Activated CD4-positive, CD25-positive, alpha-beta regulatory T cell treated with anti-CD3 and anti-CD28 coated beads, Interleukin-2, amount 50 U/mL, for 24 hours (primary cell): ENCODE measurements around the gene CARM1.

Experiments
- ATAC-seq, 2 donors: fragments of 150-1000 bp; cut with Tn5 transposase; one replicate each; pipeline ENCODE4 v1.10.0; 2021; ENCODE audit warnings: mild to moderate bottlenecking in 1 of 2, moderate library complexity in 1 of 2

The CARM1 gene

DNA sequence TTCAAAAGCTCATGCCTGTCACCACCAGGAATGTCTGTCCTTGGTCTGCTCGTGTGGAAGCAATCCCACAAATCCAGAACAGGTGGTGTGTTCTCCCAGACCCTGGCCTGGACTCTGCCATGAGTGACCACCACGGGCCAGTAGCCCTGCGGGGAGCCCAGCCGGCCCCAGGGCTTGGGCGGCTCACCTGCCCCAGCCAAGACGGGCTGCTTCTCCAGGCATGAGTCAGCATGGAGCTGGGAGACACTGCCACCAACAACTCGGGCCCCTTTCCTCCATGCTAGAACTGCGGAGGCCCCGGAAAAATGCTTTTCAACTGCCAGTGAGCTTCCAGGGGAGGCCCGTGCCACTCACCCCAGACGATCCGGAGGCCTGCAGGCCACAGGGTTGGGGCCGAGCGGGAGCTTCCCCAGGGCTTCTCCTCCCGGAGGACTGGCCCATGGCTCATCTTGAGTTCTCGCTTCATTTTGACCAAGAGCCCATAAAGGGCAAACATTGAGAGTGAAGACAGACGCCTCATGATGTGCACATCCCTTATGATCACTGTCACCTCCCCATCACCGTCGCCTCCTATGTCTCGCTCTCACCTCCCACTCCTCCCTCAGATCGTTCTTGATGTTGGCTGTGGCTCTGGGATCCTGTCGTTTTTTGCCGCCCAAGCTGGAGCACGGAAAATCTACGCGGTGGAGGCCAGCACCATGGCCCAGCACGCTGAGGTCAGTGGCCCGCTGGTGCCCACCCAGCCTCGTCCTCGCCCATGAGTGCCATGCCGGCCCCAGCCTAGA is 40.4 kb downstream of the CARM1 start:
- ATAC-seq, result no peak

GRCh38 chr19:10912619-10913018 is 41.3 kb downstream of the CARM1 start:
- ATAC-seq, result no peak

DNA sequence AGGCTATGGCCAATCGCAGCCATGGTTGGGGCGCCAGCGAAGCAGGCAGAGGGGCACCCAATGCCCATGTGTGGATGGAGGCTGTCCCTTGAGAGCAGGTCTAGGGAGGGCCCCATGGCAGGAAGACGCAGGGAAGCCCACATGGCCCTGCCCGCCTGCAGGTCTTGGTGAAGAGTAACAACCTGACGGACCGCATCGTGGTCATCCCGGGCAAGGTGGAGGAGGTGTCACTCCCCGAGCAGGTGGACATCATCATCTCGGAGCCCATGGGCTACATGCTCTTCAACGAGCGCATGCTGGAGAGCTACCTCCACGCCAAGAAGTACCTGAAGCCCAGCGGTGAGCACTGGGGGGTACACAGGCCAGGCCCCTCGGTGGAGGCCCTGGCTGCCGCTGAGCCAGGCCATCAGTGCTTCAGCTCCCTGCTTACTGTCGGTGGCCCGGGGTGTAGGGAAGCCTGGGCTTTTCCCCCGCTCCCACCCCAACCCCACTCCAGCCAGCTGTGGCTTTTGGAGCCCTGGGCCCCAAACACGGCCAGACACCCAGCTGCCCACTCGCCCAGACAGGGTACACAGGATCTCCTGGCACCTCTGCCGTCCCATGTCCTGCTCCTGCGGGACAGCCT is 42.5 kb downstream of the CARM1 start:
- ATAC-seq, result no peak

GRCh38 chr19:10915130-10916091 is 44.1 kb downstream of the CARM1 start:
- no peak for ATAC-seq

- ATAC-seq, result no peak
Measured at GRCh38 chr19:10916602-10917001, 45.2 kb downstream of the CARM1 start.

DNA sequence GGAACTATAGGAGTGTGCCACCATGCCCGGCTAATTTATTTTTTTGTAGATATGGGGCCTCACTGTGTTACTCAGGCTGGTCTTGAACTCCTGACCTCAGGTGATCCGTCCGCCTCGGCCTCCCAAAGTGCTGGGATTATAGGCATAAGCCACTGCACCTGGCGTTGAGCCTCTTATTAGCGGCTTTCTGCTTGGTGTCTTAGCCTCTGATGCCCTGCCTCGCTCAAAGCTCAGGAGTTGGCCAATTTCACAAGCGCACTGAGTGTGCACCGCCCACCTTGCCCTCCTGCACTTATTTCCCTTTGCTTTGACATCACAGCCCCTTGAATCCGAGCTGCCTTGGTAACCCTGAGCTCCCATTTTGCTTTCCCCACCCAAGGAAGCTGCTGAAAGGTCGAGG is 47.0 kb downstream of the CARM1 start:
- no peak for ATAC-seq

DNA sequence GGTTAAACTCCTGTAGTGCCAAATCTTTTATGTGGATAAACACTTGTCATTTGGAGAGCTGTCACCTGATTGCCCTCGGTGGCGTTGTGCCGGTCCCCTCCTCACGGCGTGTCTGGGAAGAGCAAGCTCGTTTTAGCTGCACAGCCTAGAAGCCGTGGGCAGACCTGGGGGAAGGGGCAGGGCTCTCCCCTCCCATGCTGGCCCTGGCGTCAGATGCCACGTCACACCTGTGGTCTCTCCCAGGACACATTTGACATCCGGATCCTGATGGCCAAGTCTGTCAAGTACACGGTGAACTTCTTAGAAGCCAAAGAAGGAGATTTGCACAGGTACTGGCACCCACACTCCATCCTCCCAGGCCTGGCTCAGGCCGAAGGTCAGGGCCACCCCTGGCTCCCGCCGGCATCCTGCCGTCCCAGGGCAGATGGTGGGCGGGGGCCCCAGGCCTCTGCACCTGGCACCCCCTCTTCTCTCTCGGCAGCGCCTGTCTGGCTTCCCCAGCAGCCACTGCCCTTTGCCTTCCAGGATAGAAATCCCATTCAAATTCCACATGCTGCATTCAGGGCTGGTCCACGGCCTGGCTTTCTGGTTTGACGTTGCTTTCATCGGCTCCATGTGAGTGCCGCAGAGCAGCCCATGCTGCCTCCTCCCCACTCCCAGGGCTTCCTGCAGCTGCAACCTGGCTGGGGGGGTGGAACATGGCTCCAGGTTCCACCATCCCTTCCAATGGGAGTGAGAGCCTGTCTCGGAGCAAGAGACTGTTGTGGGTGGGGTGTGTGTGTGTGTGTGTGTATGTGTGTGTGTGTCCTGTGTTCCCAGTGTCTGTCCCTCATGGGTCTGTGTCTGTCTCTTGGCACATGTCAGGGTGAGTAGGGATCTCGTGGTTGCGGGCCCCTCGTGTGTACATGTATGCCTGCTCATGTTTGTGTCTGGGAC is 48.3 kb downstream of the CARM1 start:
- no peak for ATAC-seq

DNA sequence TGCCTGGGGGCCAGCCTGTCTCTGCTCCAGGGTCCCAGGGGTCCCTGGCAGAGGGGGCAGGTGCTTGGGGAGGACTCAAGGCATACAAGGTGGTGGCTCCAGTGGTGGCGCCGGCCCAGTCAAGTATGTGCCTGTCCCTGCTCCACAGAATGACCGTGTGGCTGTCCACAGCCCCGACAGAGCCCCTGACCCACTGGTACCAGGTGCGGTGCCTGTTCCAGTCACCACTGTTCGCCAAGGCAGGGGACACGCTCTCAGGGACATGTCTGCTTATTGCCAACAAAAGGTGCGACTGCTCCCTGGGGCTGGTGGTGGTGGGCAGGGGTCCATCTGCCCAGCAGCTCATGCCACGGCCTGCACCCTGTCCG is 48.9 kb downstream of the CARM1 start:
- ATAC-seq, result no peak

GRCh38 chr19:10920781-10921180 is 49.4 kb downstream of the CARM1 start:
- no peak for ATAC-seq

DNA sequence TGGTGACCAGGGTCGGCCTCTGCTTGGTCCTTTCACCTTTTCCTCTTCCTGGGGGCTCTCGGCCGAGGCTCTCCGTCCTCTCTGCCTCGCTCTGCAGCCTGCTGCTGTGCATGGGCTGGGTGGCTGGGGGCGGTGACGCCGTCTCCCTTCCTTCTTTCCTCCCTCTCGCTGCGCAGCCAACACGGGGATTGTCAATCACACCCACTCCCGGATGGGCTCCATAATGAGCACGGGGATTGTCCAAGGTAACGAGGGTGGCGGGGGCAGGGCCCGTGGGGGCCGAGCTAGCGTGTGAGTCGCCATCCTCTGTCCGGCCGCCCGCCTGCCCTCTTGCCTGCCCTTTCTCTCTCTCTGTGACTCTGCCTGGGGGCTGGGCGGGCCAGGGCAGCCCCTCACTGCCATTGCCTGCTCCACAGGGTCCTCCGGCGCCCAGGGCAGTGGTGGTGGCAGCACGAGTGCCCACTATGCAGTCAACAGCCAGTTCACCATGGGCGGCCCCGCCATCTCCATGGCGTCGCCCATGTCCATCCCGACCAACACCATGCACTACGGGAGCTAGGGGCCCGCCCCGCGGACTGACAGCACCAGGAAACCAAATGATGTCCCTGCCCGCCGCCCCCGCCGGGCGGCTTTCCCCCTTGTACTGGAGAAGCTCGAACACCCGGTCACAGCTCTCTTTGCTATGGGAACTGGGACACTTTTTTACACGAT is 50.0 kb downstream of the CARM1 start:
- ATAC-seq, result no peak

DNA sequence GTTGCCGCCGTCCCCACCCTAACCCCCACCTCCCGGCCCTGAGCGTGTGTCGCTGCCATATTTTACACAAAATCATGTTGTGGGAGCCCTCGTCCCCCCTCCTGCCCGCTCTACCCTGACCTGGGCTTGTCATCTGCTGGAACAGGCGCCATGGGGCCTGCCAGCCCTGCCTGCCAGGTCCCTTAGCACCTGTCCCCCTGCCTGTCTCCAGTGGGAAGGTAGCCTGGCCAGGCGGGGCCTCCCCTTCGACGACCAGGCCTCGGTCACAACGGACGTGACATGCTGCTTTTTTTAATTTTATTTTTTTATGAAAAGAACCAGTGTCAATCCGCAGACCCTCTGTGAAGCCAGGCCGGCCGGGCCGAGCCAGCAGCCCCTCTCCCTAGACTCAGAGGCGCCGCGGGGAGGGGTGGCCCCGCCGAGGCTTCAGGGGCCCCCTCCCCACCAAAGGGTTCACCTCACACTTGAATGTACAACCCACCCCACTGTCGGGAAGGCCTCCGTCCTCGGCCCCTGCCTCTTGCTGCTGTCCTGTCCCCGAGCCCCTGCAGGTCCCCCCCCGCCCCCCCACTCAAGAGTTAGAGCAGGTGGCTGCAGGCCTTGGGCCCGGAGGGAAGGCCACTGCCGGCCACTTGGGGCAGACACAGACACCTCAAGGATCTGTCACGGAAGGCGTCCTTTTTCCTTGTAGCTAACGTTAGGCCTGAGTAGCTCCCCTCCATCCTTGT is 50.7 kb downstream of the CARM1 start:
- ATAC-seq, result no peak

- ATAC-seq, result no peak
Measured at GRCh38 chr19:10922638-10923014, 51.3 kb downstream of the CARM1 start.

DNA sequence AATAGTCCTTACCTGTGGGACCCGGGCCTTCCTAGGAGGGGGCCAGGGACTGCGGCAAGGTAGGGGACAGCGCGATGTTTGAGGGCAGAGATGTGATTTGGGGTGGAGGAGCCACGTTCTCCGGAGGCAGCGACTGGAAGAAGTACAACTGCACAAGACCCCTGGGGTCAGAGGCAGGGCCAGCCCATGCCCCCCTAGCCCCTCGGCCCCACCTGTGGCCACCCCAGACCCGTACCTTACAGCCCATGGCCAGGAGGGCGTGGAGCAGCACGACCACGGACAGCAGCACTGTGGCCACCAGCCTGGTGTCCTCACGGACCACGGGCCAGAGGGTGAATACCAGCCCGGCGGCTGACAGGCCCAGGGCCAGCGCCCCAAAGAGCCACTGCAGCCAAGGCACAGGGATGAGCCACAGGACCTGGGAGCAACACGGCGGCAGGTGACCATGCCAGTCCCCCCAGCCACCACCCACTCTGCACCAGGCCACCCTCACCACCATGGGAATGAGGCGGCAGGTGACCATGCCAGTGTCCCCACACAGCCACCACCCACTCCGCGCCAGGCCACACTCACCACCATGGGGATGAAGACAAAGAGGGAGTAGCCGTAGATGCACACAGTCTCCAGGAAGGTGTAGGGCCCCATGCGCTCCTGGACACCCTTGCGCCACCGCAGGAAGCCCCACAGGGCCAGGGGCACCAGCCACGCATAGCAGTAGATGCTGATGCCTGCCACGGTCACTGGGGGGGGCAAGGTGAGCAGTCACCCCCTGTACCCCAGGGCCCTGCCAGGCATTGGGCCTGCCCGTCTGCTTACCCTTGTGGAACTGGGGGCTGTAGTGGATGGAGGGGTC is 52.1 kb downstream of the CARM1 start:
- no peak for ATAC-seq

DNA sequence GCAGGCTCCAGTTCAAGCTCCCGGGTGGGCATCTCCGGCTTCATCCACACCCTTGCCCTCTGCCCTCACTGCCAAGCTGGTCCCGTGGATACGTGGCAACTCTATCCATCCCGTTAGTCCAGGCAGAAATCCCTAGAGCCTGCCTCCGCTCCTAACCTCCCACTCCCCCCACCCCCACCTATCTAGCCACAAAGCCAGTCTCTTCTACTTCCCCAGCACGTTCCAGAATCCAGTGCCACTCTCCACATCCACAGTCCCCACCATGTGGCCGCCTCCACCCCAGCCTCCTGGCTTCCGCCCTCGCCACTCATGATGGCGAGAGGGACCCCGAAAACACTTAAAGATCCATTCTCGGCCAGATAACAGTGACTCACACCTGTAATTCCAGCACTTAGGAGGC is 53.2 kb downstream of the CARM1 start:
- no peak for ATAC-seq

GRCh38 chr19:10927730-10928562 is 56.6 kb downstream of the CARM1 start:
- ATAC-seq, result peak in 1 of 2 donors; percentile 2

DNA sequence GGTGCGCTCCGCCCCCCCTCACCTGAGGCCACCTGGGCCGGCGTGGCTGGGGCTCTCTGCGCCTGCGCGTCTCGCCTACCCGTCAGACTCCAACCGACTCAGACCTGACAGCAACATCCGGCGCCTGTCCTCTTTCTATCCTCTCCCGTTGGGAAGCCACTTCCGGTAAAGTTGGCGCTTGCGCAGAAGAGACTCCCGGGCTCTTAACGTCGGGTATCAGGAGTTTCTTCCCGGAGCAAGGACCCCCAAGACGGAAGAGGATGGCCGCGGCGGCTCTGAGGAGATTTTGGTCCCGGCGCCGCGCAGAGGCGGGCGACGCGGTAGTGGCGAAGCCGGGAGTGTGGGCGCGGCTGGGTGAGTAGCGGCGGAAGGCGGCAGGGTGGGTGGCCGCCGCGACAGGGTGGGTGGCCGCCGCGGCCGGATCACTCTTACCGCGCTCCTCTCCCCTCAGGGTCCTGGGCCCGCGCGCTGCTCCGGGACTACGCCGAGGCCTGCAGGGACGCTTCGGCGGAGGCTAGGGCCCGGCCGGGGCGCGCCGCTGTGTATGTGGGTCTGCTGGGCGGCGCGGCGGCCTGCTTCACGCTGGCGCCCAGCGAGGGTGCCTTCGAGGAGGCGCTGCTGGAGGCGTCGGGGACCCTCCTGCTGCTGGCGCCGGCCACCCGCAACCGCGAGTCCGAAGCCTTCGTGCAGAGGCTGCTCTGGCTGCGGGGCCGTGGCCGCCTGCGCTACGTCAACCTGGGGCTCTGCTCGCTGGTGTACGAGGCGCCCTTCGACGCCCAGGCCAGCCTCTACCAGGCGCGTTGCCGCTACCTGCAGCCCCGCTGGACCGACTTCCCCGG is 57.4 kb downstream of the CARM1 start, which contains the start of the genes TIMM29 and YIPF2:
TSS of gene TIMM29 (plus strand) at position 249 of the 839 bp plus-strand sequence. CDS start at position 261, 12 bp downstream.
TSS of gene YIPF2 (minus strand) at position 77 of the 839 bp plus-strand sequence. CDS start 229 bp downstream, outside the sequence.
- ATAC-seq, result peak; percentile 94

- no peak for ATAC-seq
Measured at GRCh38 chr19:10929402-10929794, 58.0 kb downstream of the CARM1 start.
